LNCAP (cell line): Measurements from ENCODE around the gene BCKDHB.

Experiments used
- CTCF ChIP-seq: fragments of 450-650 bp; IDR thresholded peaks from 2 replicates; pipeline ENCODE4 v1.5.1; 2017; ENCODE audit warnings: mild to moderate bottlenecking

BCKDHB gene

GRCh38 chr6:80098392-80098791 lies 8.1 kb upstream of the BCKDHB start:
- no peak for TF ChIP-seq CTCF

- no peak for TF ChIP-seq CTCF
Observed at GRCh38 chr6:80104520-80104919, 2.0 kb upstream of the BCKDHB start.

- TF ChIP-seq CTCF = no peak
Observed at GRCh38 chr6:80105972-80106417, 476 bp upstream of the BCKDHB start.

GRCh38 chr6:80126657-80127345 lies 20.3 kb downstream of the BCKDHB start:
- no peak for TF ChIP-seq CTCF

GRCh38 chr6:80129485-80129884 lies 23.0 kb downstream of the BCKDHB start:
- no peak for TF ChIP-seq CTCF

- TF ChIP-seq CTCF = peak; percentile 59
Observed at GRCh38 chr6:80133020-80133419, 26.5 kb downstream of the BCKDHB start.

- no peak for TF ChIP-seq CTCF
Observed at GRCh38 chr6:80134065-80134464, 27.6 kb downstream of the BCKDHB start.

- TF ChIP-seq CTCF = no peak
Observed at GRCh38 chr6:80142586-80142985, 36.1 kb downstream of the BCKDHB start.
